Midbrain (tissue), 1 donor: Measurements from ENCODE around the gene HAP1.
A peak's percentile ranks its signal among the peaks of the same experiment; 100 is the strongest.

Experiments
- DNase-seq: peaks from one replicate; lab custom pipeline; 2025; lab: John Stamatoyannopoulos, UW

The HAP1 gene

GRCh38 chr17:41762841-41763240, 28.4 kb upstream of the HAP1 start:
- no peak for DNase-seq

GRCh38 chr17:41762391-41762790, 27.9 kb upstream of the HAP1 start:
- DNase-seq: no peak

DNA sequence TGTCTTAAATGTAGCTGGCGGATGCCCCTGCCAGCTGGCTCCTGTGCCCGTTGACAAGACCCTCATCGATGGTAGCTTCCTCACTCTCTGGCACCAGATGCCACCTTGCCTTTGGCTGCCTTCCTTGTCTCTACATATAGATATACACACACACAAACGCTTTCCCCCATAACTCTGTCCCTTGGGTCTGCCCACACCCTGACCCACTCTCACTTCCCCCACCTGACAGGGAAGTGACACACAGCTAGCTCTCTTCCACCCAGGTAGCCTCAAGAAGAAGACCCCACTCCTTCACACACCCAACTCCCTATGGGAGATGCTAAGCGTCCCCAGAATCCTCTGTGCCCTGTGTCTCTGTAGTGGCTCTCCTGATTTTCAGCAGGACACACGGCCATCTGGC, 26.4 kb upstream of the HAP1 start:
- no peak for DNase-seq

DNA sequence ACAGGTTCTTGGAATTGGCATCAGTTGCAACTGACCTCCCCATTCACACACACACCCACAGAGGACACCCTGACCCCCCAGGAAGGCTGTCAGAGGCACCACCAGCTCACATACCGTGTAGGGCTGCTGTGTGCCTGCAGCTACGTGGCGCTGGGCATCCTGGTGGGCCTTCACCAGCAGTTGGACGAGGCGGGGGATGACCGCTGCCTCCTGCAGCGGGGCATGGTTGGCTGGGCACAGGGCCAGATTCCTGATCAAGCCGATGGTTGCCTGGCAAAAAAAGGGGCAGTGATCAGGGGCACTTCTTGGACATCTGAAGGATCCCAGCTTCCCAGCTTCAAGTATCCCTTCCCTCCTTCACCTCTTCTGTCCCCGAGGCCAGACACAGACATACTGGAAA, 24.2 kb upstream of the HAP1 start:
- DNase-seq: no peak

GRCh38 chr17:41754066-41754465, 19.6 kb upstream of the HAP1 start:
- no peak for DNase-seq

DNA sequence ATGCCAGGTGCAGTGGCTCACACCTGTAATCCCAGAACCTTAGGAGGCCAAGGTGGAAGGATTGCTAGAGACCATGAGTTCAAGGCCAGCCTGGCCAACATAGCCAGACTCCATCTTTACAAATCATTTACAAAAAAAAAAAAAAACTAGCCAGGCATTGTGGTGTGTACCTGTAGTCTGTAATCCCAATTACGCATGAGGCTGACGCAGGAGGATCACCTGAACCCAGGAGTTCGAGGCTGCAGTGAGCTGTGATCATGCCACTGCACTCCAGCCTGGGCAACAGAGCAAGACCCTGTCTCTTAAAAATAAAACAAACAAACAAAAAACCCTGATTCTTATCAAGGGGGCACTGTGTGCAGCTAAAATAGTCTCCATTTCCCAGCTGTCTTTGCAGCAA, 16.8 kb upstream of the HAP1 start:
- DNase-seq: no peak

DNA sequence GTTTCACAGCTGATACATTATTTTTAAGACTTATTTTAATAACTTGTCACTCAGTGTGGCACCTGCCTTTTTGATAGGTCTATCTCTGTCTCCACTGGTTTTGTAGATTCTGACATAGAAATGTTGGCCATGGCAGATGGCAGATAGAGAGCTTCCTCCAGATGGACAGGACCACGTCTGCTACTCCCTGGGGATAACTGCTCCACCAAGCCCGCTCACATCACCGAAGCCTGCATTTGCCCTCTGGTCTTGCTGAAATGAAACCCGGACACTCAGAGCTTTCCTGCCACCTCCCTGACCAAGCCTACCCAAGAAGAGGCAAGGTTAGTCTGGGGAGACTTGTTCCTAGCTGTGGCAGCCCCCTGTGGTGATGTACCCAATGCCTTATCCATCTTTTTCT, 16.4 kb upstream of the HAP1 start:
- no peak for DNase-seq

DNA sequence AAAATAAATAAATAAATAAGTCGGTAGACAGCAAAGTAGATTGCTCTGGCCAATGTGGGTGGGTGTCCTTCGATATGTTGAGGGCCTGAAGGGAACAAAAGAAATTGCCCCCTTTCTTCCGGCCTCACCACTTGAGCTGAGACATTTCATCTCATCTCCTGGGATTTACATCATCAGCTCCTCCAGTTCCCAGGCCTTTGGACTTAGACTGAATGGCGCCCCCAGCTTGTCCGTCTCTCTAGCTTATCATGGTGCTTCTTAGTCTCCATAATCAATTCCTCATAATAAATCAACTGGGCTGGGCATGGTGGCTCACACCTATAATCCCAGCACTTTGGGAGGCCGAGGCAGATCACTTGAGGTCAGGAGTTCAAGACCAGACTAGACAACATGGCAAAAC, 13.8 kb upstream of the HAP1 start:
- no peak for DNase-seq

DNA sequence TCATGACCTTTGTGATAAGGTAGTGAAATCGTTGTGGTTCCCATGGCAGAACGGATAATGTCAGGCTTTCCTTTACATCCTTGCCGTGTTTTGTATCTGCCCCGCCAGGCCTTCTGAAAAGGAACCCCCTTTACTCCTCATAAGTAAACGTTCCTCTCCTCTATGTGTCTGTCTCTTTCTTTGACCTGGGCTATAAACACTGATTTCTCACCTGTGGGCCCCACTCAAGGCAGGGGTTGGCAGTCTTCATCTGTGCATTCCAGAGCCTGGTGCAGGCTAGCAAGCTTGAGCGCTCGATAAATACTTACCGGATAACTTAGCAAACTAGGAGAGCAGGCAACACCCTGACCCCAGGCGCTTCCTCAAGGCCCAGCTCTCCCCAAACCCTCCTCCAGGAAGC, 7.3 kb upstream of the HAP1 start:
- DNase-seq: no peak

GRCh38 chr17:41740506-41740905, 6.1 kb upstream of the HAP1 start:
- no peak for DNase-seq

DNA sequence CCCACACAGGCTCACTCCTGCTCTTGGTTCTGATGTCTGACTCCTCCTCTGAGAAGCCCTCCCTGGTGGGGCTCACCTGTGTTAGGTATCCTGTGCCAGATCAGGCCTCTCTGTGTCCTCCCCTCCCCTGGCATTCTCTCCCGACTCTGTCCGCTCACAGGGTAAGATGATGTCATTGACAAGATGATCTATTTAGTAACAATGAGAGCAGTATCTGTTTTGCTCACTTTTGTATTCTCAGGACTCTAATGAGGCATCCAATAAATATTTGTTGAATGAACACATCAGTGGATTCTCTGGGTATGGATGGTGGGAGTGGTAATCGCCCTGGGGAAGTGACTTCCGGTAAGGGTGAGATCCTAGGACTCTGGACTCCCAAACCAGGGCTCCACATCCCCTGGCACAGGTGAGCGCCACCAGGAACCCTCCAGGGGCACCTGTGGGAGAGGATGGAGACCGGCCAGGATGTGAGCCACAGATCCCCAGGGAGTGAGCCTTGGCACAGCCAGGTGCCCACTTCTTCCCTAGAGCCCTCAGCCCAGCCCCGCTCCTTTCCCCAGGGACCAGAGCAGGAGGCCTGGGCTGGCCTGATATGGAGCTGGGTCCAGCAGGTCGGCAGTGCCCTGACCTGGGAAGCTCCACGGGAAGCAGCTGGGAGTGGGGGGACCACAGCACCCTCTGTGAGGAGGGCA, 5.4 kb upstream of the HAP1 start:
- no peak for DNase-seq

- DNase-seq: no peak
These were observed 4.3 kb upstream of the HAP1 start for GRCh38 chr17:41738801-41739112.

DNA sequence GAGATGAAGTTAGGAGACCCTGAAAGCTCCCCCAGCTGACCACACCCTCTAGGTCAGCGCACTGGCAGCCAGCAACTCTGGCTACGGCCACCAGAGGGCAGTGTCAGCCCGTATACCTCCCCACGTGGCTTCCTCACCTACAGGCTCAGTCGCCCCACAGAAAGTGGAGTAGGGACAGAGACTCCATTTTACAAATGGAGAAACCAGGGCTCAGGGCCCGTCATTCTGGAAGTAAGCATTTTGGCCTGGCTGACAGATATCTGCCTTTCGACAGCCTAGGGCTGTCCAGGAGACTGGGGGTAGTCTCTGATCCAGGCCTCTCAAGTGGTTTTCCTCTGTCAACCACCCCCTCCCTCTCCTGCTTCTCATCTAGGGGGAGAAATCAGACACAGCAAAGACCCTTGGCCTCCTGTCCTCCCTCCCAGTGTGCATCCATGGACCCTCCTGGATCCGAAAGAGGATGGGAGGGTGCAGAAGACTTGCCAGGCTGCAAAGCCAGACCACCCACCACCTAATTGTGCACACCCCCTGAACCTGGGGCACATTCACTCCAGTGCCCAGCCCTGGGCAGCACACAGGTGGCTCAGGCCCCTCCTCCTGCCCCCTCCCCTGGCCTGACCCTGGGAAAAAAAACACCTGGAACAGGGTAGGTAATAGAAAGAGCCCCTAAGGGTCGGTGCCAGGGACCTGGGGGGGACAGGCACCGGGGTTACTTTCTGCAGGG, 3.8 kb upstream of the HAP1 start:
- DNase-seq: peak; percentile 75

DNA sequence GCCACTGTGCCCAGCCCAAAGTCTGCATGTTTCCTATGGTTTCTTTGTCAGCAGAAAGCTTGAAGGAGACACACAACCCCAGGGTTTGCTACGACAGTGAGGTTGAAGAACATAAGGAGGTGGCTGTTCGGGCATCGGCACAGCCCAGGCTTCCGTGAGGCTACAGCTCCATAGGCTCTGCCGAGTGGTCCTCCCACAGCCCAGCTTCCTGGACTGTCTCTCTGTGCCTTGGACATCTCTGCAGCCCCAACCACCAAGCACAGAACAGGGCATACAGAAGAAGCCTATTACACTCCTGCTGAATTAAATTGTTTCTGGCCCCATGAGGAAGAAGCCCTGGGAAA, 3.2 kb upstream of the HAP1 start:
- no peak for DNase-seq

DNA sequence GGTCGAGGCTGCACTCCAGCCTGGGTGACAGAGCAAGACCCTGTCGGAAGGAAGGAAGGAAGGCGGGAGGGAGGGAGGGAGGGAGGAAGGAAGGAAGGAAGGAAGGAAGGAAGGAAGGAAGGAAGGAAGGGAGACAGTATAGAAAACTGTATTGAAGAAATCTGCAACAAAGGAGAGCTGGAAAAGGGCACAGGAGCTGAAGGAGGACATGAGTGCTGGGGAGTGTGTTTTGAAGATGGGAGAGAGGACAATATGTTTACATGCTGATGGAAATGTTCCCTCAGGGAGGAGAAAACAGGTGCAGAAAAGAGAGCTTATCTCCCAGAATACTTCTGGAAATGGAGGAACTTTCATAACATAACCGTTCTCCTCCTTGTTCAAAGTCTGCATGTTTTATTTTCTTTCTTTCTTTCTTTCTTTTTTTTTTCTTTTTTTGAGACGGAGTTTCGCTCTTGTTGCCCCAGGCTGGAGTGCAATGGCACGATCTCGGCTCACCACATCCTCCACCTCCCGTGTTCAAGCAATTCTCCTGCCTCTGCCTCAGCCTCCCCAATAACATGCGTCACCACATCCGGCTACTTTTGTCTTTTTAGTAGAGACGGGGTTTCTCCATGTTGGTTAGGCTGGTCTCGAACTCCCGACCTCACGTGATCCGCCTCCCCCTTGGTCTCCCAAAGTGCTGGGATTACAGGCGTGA, 2.7 kb upstream of the HAP1 start:
- DNase-seq: no peak

- no peak for DNase-seq
These were observed 1.3 kb upstream of the HAP1 start for GRCh38 chr17:41735744-41736143.

DNA sequence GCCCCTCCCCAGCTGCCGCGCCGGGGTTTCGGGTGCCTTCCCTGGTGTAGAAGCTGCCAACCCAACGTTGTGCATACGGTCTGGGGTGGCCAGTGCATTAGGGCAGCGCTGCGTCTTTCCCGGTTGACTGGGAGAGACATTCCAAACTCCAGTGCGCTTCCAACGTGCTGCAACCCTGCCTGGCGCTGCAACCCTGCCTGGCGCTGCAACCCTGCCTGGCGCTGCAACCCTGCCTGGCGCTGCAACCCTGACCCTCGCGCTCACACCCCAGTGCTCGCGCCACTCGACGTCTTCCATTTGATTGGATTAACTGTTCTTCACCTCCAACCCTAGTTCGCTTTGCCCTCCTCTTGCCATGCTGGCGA, 488 bp upstream of the HAP1 start:
- DNase-seq: no peak

- no peak for DNase-seq
These were observed 900 bp downstream of the HAP1 start for GRCh38 chr17:41733348-41734138.

- DNase-seq: no peak
These were observed 2.6 kb downstream of the HAP1 start for GRCh38 chr17:41731836-41732235.

DNA sequence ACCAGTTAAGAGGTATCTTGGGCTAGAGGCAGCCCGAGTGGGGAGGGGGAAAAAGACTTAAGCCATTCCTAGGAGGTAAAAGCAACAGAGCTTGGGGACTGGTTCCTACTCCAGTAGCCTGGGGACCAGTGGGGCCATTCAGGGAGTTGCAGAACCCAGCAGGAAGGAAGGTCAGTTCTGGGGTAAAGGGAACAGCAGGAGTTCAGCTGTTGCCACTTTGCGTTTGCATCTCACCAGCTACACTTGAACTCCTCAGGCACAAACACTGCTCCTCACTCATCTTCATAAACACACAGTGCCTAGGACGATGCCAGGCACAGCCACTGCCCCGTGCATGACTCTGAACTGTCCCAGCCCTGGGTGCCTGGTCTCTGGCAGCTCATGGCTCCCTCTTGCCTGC, 4.0 kb downstream of the HAP1 start:
- no peak for DNase-seq

DNA sequence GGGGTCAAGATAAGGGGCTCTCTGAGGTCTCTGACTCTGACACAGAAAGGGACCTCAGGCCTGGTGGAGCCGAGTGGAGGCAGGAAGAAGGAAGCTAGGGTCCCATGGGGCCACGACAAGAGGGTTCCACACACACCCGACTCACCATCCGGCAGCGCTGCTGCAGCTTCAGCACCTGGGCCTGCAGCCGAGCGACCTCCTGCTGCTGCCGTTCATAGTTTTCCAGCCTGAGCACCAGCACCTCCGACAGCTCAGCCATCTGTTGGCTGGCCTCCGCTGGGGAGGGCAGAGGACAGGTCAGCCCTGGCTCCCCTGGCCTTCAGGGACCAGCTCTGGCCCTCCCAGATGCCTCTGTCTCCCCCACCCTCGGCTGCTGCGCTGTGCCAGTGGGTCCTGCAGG, 6.4 kb downstream of the HAP1 start:
- DNase-seq: no peak

DNA sequence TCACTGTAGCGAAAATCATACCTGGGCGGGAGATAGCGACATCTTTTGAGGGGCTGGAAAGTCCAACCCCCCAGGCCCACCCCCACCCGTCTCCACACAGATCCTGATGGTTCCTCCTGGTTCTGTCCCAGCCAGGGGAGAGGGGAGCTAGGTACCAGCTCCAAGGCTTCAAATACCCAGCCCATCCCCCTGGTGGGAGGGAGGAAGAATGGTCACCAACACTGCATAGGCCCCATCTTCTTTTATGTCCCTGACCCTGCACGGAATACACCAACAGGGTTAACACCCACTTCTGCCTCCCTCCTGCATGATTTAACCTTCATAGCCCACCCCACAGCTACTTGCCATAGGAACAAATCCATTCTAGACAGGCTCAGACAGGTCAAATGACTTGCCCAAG, 9.3 kb downstream of the HAP1 start:
- no peak for DNase-seq

DNA sequence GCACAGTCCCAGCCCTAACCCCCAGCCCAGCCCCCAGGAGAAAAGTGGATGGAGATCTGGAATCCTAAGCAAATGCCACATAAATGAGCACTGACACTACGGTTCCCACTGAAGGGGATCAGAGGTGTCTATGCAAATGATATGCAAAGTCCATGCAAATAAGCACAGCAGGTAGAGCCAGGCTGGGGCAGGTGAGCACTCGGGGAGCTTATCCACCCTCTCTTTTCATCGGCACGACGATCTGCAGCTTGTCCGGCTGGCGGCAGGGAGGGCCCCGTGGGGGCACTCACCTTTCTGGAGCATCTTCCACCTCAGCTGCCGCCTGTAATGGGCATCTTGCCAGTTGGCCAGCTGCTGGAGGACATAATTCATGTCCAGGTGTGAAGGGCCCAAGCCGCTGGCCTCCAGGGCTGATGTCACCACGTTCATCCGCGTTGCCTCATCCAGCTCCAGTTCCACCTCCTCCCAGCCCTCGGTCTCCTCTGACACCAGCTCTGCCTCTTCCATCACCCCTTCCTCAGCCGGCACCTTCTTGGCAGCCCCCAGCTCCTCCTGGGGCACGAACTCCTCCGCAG, 9.9 kb downstream of the HAP1 start:
- DNase-seq: no peak
